Panc1 (cell line): ENCODE results near the gene PHKA1. TPM values are rescaled to one million over a fixed set of nuclear protein-coding genes. Genes with fewer than 3 reads are reported as not detected.

Experiments
- ATAC-seq: fragments of 200-7000 bp; cut with Tn5 transposase; 2 replicates; pipeline ENCODE4 v1.9.1; 2020; ENCODE audit warnings: mild to moderate bottlenecking, moderate library complexity
- BruUV-seq: library from RNA; stranded (reverse); fragments of 400-500 nt; replicated peaks from 2 replicates; lab custom pipeline; 2021; lab: Mats Ljungman, UMichigan
- CTCF ChIA-PET: fragments of 300-600 bp; sonication (Branson Sonifier 250); formaldehyde crosslinking; loops from one replicate; lab custom pipeline; 2022; ENCODE audit warnings: antibody characterized with exemption; lab: Charles Lee
- POLR2A ChIA-PET: fragments of 300-600 bp; sonication (Branson Sonifier 250); formaldehyde crosslinking; loops from one replicate; lab custom pipeline; 2022; ENCODE audit warnings: antibody characterized with exemption; lab: Charles Lee
- DNase-seq: peaks from one replicate; pipeline ENCODE4 v3.0.0-alpha.2; 2010; ENCODE audit warnings: low read depth, low spot score
- H3K27ac ChIP-seq: 2 replicates; pipeline ENCODE4 v1.5.1; 2011; ENCODE audit warnings: mild to moderate bottlenecking, low read length, inconsistent platforms
- H3K27me3 ChIP-seq: fragments of 200-500 bp; sonication (Bioruptor generic); 2 replicates; pipeline ENCODE4 v1.6.0; 2014; ENCODE audit warnings: low read length, inconsistent platforms; ENCODE audit not compliant: control insufficient read depth, insufficient read depth
- H3K36me3 ChIP-seq: fragments of 200-500 bp; sonication (Bioruptor generic); 2 replicates; pipeline ENCODE4 v1.5.1; 2014; ENCODE audit warnings: inconsistent platforms, mild to moderate bottlenecking, low read length, moderate library complexity; ENCODE audit not compliant: control insufficient read depth, insufficient read depth
- H3K4me1 ChIP-seq: 2 replicates; pipeline ENCODE4 v1.5.1; 2011; ENCODE audit warnings: inconsistent platforms, mild to moderate bottlenecking, low read length, moderate library complexity; ENCODE audit not compliant: control insufficient read depth, insufficient read depth
- H3K4me3 ChIP-seq, 2 experiments: 2 replicates each; pipeline ENCODE4 v1.5.1; 2011 to 2012; ENCODE audit warnings: low read depth in 2 of 2, low read length in 2 of 2, mild to moderate bottlenecking in 2 of 2, inconsistent platforms in 1 of 2, moderate library complexity in 1 of 2
- H3K9me3 ChIP-seq: fragments of 200-500 bp; sonication (Bioruptor generic); 2 replicates; pipeline ENCODE4 v1.5.1; 2014; ENCODE audit warnings: low read depth, mild to moderate bottlenecking, inconsistent platforms, low read length, moderate library complexity; ENCODE audit not compliant: control insufficient read depth, insufficient read depth
- POLR2AphosphoS5 ChIP-seq: IDR thresholded peaks from 2 replicates; pipeline ENCODE4 v1.6.1; 2012; ENCODE audit warnings: mild to moderate bottlenecking, low read depth, low read length, moderate library complexity
- SIN3A ChIP-seq: IDR thresholded peaks from 2 replicates; pipeline ENCODE4 v1.6.1; 2012; ENCODE audit warnings: low read depth, mild to moderate bottlenecking, low read length, moderate library complexity, borderline replicate concordance; ENCODE audit not compliant: insufficient read depth
- TCF7L2 ChIP-seq: IDR thresholded peaks from 2 replicates; pipeline ENCODE4 v1.6.1; 2011; ENCODE audit warnings: mild to moderate bottlenecking, low read depth, low read length, inconsistent platforms
- in situ Hi-C: cut with HindIII; loops from 2 replicates; pipeline ENCODE4 v1.10.0; 2016; ENCODE audit warnings: low sequenced_read_pairs, low pct_unique_long_range_greater_than_20kb
- intact Hi-C: fragments of 100-400 bp; cut with micrococcal nuclease; formaldehyde crosslinking; loops from one replicate; pipeline ENCODE4 v1.10.0; 2022; ENCODE audit not compliant: unreplicated experiment
- total RNA-seq: library from RNA; stranded (reverse); gene quantifications from one replicate; pipeline ENCODE4 v1.2.1, GENCODE V29; 2021; ENCODE audit not compliant: unreplicated experiment
- TF ChIP-seq, protein P1 (sequence below), 2 experiments: IDR thresholded peaks; 2 replicates each; pipeline ENCODE4 v1.6.1; 2011 to 2012; ENCODE audit warnings: low read depth in 2 of 2, control low read depth in 1 of 2, low read length in 1 of 2, mild to moderate bottlenecking in 1 of 2, moderate library complexity in 1 of 2; ENCODE audit not compliant: insufficient read depth in 1 of 2
- TF ChIP-seq, protein P2 (sequence below): fragments of 450-650 bp; IDR thresholded peaks from 2 replicates; pipeline ENCODE4 v1.5.1; 2017; ENCODE audit warnings: mild to moderate bottlenecking

PHKA1 gene
- total RNA-seq, 1 experiment from 2014 or later, result 28.6 TPM

DNA sequence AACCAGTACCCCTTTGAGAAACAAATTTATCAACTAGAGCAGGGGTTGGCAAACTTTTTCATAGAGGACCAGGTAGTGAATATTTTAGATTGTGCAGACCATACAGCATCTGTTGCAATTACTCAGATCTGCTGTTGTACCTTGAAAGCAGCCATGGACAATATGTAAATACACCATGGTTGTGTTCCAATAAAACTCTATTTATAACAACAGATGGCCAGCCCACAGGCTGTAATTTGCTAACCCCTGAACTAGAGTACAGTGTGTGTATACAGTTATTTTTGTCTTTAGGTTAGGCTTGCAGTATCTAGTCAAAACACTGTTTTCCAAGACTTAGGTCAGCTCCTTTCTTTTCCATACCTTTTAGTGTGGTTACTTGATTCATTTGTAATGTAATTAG lies 54.4 kb downstream of the PHKA1 start:
- Histone ChIP-seq H3K36me3 (peaks cover 5% of the 10 kb centered on the region), H3K27ac (no peak overlapping the region), H3K4me3 (no peak overlapping the region), H3K27me3 (no peaks in the 10 kb centered on the region), H3K9me3 (no peaks in the 10 kb centered on the region), H3K4me1 (no peaks in the 10 kb centered on the region)
- ATAC-seq (no peak), DNase-seq (no peak)
- ChIA-PET POLR2A (no interaction called here), CTCF (no interaction called here)
- TF ChIP-seq SIN3A, result no peak
- TF ChIP-seq, protein P1, sequence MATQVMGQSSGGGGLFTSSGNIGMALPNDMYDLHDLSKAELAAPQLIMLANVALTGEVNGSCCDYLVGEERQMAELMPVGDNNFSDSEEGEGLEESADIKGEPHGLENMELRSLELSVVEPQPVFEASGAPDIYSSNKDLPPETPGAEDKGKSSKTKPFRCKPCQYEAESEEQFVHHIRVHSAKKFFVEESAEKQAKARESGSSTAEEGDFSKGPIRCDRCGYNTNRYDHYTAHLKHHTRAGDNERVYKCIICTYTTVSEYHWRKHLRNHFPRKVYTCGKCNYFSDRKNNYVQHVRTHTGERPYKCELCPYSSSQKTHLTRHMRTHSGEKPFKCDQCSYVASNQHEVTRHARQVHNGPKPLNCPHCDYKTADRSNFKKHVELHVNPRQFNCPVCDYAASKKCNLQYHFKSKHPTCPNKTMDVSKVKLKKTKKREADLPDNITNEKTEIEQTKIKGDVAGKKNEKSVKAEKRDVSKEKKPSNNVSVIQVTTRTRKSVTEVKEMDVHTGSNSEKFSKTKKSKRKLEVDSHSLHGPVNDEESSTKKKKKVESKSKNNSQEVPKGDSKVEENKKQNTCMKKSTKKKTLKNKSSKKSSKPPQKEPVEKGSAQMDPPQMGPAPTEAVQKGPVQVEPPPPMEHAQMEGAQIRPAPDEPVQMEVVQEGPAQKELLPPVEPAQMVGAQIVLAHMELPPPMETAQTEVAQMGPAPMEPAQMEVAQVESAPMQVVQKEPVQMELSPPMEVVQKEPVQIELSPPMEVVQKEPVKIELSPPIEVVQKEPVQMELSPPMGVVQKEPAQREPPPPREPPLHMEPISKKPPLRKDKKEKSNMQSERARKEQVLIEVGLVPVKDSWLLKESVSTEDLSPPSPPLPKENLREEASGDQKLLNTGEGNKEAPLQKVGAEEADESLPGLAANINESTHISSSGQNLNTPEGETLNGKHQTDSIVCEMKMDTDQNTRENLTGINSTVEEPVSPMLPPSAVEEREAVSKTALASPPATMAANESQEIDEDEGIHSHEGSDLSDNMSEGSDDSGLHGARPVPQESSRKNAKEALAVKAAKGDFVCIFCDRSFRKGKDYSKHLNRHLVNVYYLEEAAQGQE (IDR thresholded peaks at IDR 0.05; ENCODE audit: insufficient read depth in 1 of 2, low read depth in 2 of 2, low read length in 1 of 2), result no peak
- TF ChIP-seq POLR2AphosphoS5, result no peak
- TF ChIP-seq TCF7L2, result no peak
- TF ChIP-seq, protein P2, sequence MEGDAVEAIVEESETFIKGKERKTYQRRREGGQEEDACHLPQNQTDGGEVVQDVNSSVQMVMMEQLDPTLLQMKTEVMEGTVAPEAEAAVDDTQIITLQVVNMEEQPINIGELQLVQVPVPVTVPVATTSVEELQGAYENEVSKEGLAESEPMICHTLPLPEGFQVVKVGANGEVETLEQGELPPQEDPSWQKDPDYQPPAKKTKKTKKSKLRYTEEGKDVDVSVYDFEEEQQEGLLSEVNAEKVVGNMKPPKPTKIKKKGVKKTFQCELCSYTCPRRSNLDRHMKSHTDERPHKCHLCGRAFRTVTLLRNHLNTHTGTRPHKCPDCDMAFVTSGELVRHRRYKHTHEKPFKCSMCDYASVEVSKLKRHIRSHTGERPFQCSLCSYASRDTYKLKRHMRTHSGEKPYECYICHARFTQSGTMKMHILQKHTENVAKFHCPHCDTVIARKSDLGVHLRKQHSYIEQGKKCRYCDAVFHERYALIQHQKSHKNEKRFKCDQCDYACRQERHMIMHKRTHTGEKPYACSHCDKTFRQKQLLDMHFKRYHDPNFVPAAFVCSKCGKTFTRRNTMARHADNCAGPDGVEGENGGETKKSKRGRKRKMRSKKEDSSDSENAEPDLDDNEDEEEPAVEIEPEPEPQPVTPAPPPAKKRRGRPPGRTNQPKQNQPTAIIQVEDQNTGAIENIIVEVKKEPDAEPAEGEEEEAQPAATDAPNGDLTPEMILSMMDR, result no peak
- intact Hi-C loops (no loop called here), in situ Hi-C loops (no loop called here)
- no TSS peak for BruUV-seq

DNA sequence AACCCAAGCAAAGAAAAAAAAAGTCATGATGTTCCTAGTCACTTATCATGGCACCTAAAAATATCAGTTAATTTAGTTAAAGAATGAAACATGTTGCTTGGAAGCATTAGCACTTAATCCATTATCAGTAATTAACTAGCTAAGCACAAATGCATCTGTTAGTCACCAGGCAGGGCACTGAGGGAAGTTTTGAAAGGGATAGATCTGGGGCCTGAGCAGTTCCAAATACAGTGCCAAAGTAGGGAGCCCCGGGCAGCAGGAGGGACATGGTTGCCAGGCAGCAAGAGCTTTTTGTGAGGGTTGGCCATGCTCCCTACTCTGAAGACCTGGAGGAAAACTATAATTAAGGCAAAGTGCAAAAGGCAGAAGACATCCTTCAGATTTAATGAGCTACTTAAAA lies 62.0 kb downstream of the PHKA1 start:
- H3K9me3 ChIP-seq, result no peaks in the 10 kb centered on the region
- ATAC-seq (no peak), DNase-seq (no peak)
- POLR2A ChIA-PET, result no interaction called here
- no TSS peak for BruUV-seq
- no peak overlapping the region for H3K4me3 ChIP-seq
- intact Hi-C loops, result no loop called here
- H3K36me3 ChIP-seq, result peaks cover 2% of the 10 kb centered on the region
- no peak overlapping the region for H3K27ac ChIP-seq
- no peaks in the 10 kb centered on the region for H3K27me3 ChIP-seq
- in situ Hi-C loops, result no loop called here
- TF ChIP-seq, protein P2, result no peak
- TF ChIP-seq, protein P1 (IDR thresholded peaks at IDR 0.05; ENCODE audit: insufficient read depth in 1 of 2, low read depth in 2 of 2, low read length in 1 of 2), result no peak
- TF ChIP-seq POLR2AphosphoS5, result no peak
- no peak for TF ChIP-seq TCF7L2
- TF ChIP-seq SIN3A, result no peak
- no peaks in the 10 kb centered on the region for H3K4me1 ChIP-seq
- CTCF ChIA-PET, result no interaction called here
